Smooth muscle cell of the pulmonary artery (primary cell): ENCODE measurements around the gene GDI2. TPM values are rescaled to one million over a fixed set of nuclear protein-coding genes. Genes with fewer than 3 reads are reported as not detected.

Experiments used
- total RNA-seq: library from RNA; depleted of rRNA; stranded (reverse); fragments of >200 nt; gene quantifications from 2 replicates; pipeline ENCODE4 v1.2.3, GENCODE V29; 2014

Gene GDI2
- 336 and 343 TPM in 2 replicates for total RNA-seq

GRCh38 chr10:5813341-5814109, at the start of gene GDI2:
TSS of gene GDI2 (minus strand) at chr10:5813434. CDS start at chr10:5813258, 176 bp downstream.

Other genes starting within 250 kb of the GDI2 start
- gene ASB13, start 146.8 kb downstream of the GDI2 start, total RNA-seq = 7.6 and 14.5 TPM in 2 replicates
- gene TASOR2, start 128.6 kb downstream of the GDI2 start, total RNA-seq = 76.9 and 80.9 TPM in 2 replicates
- gene ANKRD16, start 76.5 kb upstream of the GDI2 start, total RNA-seq = 8.2 and 14.1 TPM in 2 replicates
- gene FBH1, start 76.8 kb upstream of the GDI2 start, total RNA-seq = 99.9 and 103 TPM in 2 replicates
- 3.9 and 5.0 TPM in 2 replicates for gene IL15RA, start 164.1 kb upstream of the GDI2 start, total RNA-seq
- gene IL2RA, start 248.9 kb upstream of the GDI2 start, total RNA-seq = not detected in 2 replicates